KOPT-K1 (cell line): Measurements from ENCODE around the gene SMARCD3.

Experiments used
- H3K27ac ChIP-seq: fragments of 200-600 bp; sonication (generic); 2 replicates; pipeline ENCODE4 v1.5.1; 2016; ENCODE audit warnings: antibody characterized with exemption, mild to moderate bottlenecking, low read depth, low read length; ENCODE audit not compliant: poor library complexity, severe bottlenecking
- H3K36me3 ChIP-seq: fragments of 200-600 bp; sonication (generic); 2 replicates; pipeline ENCODE4 v1.5.1; 2017; ENCODE audit warnings: antibody characterized with exemption, mild to moderate bottlenecking, low read length, moderate library complexity; ENCODE audit not compliant: insufficient read depth
- H3K9me3 ChIP-seq: fragments of 200-600 bp; sonication (generic); 2 replicates; pipeline ENCODE4 v1.5.1; 2017; ENCODE audit warnings: antibody characterized with exemption, low read length, mild to moderate bottlenecking; ENCODE audit not compliant: insufficient read depth, poor library complexity, severe bottlenecking

The SMARCD3 gene

DNA sequence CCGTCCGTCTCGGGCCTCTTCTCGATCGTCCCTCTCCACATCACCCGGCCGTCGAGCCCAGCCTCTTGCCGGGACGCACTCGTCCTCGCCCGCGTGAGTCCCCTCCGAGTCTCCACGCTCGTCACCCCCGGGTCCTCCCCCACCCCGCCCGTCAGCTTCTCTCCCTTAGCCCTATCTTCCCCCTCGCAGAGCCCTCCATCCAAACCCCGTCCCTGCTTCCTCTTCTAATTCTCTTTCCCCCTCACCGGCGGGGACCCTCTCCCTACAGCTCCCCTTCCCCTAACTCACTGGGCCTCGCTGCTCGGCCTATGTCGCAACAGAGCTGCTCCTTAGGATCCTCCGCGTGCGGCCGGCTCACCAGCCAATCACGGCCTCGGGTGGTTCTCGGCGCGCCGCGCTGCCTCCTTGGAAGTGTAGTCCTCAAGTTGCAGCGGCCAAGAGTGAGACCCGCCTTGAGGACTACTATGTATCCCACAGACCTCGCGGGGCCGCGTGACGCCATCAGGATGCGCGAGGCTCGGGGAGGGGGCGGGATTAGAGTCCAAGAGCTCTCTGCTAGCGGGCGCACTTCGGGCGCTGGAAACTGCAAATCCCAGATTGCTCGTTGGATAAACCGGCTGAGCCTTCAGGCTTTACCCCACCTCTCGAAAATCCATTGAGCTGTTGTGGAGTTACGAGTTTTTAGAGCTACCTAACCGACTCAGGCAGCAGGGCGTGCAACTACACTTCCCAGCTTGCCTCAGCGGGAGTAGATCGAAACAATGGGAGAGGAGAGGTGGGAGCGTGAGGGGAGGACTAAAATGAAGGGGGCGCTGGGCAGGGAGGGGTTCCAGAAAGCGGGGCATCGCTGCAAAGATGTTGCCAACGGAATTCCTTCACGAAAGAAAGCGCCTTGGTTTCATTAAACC, 21.4 kb downstream of the SMARCD3 start, which contains the start of gene ABCF2:
TSS of gene ABCF2 (minus strand) at position 331 of the 908 bp plus-strand sequence. CDS start 747 bp downstream, outside the sequence.
- Histone ChIP-seq H3K27ac (peak within 1 kb of the TSS; percentile 68), H3K9me3 (no peaks in the 10 kb centered on the region), H3K36me3 (peaks cover 39% of the 10 kb centered on the region)

GRCh38 chr7:151226560-151226874, 22.0 kb downstream of the SMARCD3 start:
- Histone ChIP-seq H3K9me3 (no peaks in the 10 kb centered on the region), H3K27ac (peak overlapping the region; percentile 68), H3K36me3 (peaks cover 45% of the 10 kb centered on the region)

DNA sequence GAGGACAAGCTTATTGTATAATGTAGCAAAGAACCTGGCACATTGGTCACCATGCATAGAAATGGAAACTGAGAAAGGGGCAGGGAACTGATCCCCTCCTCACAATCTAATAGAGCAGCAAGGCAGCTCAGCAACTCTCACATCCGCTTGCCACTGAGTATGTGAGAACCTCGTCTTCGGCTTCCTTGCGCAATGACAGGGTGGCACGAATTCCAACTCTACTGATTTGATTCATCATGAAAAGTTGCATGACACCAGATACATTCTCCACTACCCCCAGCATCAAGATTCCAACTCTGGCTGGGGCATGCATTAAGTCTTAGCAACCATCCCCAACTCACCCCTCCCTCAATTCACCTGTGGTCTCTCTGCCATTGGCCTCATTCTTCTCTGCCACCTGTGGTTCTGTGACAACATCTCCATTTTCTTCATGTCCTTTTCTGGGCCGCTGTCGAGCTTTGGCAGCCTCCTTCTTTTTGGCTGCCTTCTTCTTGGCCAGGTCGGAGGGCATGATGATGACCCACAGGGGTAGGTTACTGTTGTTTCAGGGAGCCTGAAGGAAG, 22.5 kb downstream of the SMARCD3 start:
- Histone ChIP-seq H3K27ac (peak overlapping the region; percentile 68), H3K36me3 (peaks cover 49% of the 10 kb centered on the region), H3K9me3 (no peaks in the 10 kb centered on the region)

DNA sequence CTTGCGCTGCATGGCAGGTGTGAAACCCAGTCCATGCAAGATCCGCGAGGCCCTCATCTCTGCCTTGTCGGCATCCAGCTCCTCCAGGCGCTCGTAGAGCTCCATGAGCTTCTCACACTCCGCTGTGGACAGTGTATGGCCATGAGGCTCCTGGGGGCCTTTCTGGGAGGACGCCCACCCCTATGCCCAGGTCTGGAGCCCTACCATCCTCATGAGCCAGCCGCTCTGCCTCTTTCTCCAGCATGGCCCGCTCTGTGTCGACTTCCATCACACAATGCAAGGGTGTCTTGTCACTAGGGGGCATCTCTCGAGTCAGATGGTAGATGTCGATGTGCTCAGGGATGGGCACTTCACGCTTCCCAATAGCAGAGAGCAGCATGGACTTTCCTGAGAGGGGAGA, 24.8 kb downstream of the SMARCD3 start:
- Histone ChIP-seq H3K27ac (no peak overlapping the region), H3K36me3 (peaks cover 72% of the 10 kb centered on the region), H3K9me3 (no peaks in the 10 kb centered on the region)

GRCh38 chr7:151218170-151218569, 30.3 kb downstream of the SMARCD3 start:
- H3K36me3 ChIP-seq: peaks cover 99% of the 10 kb centered on the region

GRCh38 chr7:151215396-151215795, 33.1 kb downstream of the SMARCD3 start:
- Histone ChIP-seq H3K36me3 (peaks cover 89% of the 10 kb centered on the region), H3K9me3 (no peaks in the 10 kb centered on the region), H3K27ac (no peak overlapping the region)

More at GRCh38 chr7:151218170-151218569, 30.3 kb downstream of the SMARCD3 start:
- no peaks in the 10 kb centered on the region for H3K9me3 ChIP-seq
- H3K27ac ChIP-seq: no peak overlapping the region

GRCh38 chr7:151213826-151214225, 34.7 kb downstream of the SMARCD3 start:
- H3K36me3 ChIP-seq: peaks cover 74% of the 10 kb centered on the region
- H3K9me3 ChIP-seq: no peaks in the 10 kb centered on the region
- H3K27ac ChIP-seq: no peak overlapping the region

- Histone ChIP-seq H3K27ac (no peak overlapping the region), H3K36me3 (peaks cover 62% of the 10 kb centered on the region), H3K9me3 (no peaks in the 10 kb centered on the region)
Measured at GRCh38 chr7:151212626-151213025, 35.9 kb downstream of the SMARCD3 start.

- Histone ChIP-seq H3K27ac (no peak overlapping the region), H3K9me3 (no peaks in the 10 kb centered on the region), H3K36me3 (peaks cover 48% of the 10 kb centered on the region)
Measured at GRCh38 chr7:151211155-151211772, 37.2 kb downstream of the SMARCD3 start.

- Histone ChIP-seq H3K27ac (no peak within 1 kb of the TSS), H3K36me3 (peaks cover 38% of the 10 kb centered on the region), H3K9me3 (no peaks in the 10 kb centered on the region)
Measured at GRCh38 chr7:151210087-151210854, 38.2 kb downstream of the SMARCD3 start, which contains the start of gene H2BK1. Gene H2BK1 (minus strand): TSS chr7:151210488. CDS start chr7:151210318, 170 bp downstream.

DNA sequence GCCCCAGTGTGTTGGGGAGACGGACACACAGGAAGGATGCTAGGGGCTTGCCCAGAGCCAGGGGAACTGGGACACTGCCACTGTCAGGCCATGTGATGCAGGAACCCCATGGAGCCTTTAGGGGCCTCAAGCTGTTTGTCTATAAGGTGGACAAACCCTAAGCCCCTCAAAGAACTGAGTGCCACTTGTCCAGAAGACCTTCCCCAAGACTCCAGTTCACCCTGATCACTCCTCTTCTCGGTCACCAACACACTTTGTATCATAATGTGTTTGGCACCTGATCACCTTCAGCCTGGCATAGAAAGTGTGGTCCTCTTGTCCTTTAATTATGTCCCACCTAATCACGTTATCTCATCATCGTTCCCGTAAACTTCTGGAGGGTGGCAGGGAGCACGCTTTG, 38.9 kb downstream of the SMARCD3 start:
- Histone ChIP-seq H3K36me3 (peaks cover 31% of the 10 kb centered on the region), H3K9me3 (no peaks in the 10 kb centered on the region), H3K27ac (no peak overlapping the region)

DNA sequence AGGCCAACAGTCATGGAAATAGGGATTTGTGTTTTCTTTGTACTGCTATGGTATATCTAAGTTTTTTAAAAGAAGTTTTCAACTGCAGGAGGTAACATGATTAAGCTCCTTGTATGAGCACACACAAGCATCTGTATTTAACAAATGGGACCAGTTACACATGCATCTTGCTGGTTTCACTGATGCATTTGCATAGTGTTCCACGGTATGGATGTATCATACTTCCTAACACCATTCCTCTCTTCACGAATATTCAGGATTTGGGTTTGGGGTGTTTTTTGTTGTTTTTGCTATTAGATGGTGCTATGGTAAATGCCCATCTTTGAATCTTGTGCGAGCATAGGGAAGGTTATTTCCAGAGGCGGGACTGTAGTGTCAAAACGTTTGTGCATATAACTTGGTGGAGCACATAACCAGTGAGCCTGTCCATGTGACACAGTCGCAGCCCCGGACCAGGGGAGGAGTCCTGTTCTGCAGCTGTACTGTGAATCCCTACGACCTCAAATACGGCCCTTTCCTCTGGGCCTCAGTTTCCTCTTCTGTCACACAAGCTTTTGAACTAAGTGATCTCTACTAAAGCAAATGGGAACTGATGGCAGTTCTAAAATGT, 40.1 kb downstream of the SMARCD3 start:
- H3K9me3 ChIP-seq: no peaks in the 10 kb centered on the region
- H3K36me3 ChIP-seq: peaks cover 19% of the 10 kb centered on the region
- no peak overlapping the region for H3K27ac ChIP-seq

DNA sequence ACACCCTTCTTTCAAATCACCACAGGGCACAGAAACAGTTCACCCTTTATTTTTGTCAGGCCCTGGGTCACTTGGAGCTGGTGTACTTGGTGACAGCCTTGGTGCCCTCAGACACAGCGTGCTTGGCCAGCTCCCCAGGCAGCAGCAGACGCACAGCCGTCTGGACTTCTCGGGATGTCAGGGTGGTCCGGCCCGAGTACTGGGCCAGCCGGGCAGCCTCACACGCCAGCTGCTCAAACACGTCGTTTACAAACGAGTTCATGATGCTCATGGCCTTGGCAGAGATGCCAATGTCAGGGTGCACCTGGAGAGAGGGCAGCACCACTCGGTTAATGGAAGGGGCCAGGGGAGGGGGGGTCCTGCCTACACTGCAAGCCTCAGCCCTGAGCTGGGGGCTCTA, 40.7 kb downstream of the SMARCD3 start:
- peak overlapping the region; percentile 26 for H3K27ac ChIP-seq
- peaks cover 13% of the 10 kb centered on the region for H3K36me3 ChIP-seq
- H3K9me3 ChIP-seq: no peaks in the 10 kb centered on the region

- Histone ChIP-seq H3K36me3 (peaks cover 8% of the 10 kb centered on the region; the same call in 1 of the 2 replicates), H3K27ac (peak overlapping the region; percentile 26), H3K9me3 (no peaks in the 10 kb centered on the region)
Measured at GRCh38 chr7:151207315-151207714, 41.2 kb downstream of the SMARCD3 start.
